ENCODE measurements around the gene PKP2.
A peak's percentile ranks its signal among the peaks of the same experiment; 100 is the strongest.

The PKP2 gene

DNA sequence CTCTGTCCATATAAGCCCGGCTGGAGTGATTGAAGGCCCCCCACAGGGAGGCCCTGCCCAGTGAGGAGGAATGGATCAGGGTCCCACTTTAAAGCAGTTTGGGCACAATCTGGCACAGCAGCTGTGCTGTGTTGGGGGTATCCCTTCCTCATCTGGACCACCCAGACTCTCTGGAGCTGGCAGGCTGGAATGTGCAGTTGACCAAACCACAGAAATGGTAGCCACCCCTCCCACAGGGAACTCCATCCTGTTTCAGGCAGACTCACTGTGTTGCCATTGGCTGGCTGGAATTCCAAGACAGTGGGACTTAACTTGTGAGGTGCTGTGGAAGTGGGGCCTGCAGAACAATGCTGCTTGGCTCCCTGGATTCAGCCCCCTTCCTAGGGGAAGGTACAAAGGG lies 87.4 kb downstream of the PKP2 start:
- no peak for DNase-seq (ENCODE audit: low read depth)

DNA sequence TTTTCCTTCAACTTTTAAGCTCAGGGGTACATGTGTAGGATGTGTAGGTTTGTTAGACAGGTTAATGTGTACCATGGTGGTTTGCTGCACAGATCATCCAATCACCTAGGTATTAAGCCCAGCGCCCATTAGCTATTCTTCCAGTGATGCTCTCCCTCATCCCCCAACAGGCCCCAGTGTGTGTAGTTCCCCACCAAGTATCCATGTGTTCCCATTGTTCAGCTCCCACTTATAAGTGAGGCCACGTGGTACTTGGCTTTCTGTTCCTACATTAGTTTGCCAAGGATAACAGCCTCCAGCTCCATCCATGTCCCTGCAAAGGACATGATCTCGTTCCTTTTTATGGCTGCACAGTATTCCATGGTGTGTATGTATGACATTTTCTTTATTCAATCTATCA lies 92.3 kb downstream of the PKP2 start:
- DNase-seq (ENCODE audit: low read depth) = no peak

DNA sequence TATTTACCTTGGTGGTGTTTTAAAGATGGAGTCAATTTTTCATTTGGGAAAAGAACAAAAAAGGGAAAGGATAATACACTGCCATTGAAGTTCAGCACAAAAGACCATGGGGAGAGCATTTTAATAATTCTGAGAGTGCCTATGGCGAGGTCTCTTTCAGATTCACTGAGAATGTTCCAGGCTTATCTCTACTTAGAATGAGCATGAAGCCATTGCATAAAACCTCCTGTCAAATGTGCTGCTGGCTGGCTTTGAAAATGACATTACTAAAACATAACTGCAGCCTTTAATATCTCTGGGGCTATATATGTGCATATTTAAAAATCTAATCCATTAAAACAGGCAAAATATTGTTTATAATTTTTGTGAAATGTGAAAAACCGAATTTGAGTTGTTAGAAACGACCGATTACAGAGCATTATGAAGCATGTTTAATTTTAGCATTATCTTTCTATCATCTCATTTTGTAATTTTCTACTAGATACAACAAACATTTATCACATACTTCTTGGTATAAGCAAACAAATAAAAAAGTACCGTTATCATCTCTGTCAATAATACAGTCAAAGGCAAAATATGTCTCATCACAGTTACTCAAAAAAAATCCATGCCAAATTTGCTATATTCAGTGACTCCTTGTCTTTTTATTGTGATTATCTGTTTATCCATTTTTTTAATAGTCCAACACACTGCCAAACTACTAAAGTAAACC lies 95.2 kb downstream of the PKP2 start:
- DNase-seq (ENCODE audit: low read depth) = no peak

DNA sequence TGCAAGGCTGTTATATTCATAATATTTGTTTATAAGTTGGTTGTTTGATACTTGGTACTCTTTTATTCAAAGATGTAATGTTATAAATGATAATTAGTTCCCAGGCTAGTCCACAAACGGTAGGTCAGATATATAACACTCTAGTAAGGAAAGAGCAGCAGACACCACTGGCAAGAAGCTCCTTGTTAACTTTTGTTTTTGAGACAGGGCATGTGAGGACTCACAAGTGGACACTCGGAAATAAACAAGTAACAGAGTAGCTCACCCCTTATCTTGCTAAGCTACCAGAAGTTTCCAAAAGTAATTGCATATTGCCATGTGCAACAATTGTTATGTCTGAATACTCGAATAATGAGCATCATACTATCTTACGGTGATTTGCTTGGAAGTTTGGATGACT lies 102.3 kb downstream of the PKP2 start:
- DNase-seq (ENCODE audit: low read depth) = peak; percentile 64

DNA sequence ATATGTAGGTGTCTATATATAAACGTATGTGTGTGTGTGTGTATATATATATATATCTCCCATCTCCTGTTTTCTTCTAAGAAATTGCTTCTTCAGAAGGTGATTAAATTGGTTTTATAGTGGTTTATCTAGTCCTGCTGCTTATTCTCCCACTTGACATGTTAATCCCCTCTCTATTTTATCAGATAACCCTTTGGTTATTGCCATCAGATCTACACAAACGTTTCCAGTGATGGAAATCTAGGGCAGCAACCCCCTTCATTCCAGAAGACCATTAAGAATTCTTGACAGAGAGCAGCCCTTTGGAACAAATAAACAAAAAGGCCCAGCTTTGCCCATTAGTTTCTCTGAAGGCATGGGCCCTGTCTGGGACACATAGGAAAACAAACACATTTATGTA lies 106.7 kb downstream of the PKP2 start:
- peak; percentile 82 for DNase-seq (ENCODE audit: low read depth)

DNA sequence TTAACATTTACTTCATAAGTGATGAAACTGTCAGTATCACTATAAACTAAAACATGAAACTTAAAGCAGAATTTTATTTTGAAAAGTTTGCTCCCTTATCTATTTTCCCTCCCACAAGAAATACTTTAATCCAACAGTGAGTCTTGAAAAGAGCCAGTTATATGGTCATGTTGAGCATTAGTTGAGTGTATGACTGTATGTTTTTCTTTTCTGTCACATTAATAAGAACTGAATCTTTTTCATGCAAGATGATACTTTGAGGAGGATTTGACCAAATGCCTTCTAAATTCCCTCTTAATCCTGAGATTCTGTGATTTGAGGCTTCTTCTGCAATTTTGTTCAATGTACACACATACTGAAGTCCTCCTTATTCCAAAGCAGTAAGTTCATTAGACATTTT lies 107.1 kb downstream of the PKP2 start:
- DNase-seq (ENCODE audit: low read depth) = peak; percentile 64

DNA sequence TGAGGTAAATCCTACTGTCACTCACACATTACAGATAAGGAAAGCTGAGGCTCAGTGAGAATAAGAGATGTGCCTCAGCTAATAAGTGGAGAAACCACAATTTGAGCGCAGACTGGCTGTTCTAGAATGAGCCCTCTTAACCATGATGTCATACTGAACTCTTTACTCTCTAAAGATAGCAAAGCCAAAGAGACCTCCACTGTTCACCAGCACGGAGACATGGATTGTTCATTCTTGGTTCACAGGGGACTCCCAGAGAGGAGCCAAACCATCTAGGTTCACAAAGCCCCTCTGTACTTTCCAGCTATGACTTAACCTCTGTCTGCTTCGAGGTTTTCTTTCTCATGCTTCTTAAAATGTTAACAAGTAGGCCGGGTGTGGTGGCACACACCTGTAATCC lies 108.2 kb downstream of the PKP2 start:
- no peak for DNase-seq (ENCODE audit: low read depth)

DNA sequence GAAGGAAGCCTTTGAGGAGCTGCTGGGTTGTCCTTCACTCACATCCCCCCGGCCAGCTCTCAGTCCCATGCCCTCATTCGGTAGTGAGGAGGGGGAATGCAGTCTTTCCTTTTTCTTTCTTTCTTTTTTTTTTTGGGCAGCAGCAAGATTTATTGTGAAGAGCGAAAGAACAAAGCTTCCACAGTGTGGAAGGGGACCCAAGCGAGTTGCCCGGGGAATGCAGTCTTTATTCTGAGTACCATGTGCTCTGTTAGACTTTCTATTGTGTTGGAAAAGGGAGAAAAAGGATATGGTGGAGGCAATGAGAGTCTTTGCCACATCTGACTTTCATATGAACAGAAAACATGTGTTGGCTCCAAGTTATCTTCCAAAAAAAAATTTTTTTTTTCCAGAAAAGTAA lies 111.0 kb downstream of the PKP2 start:
- DNase-seq (ENCODE audit: low read depth) = no peak

DNA sequence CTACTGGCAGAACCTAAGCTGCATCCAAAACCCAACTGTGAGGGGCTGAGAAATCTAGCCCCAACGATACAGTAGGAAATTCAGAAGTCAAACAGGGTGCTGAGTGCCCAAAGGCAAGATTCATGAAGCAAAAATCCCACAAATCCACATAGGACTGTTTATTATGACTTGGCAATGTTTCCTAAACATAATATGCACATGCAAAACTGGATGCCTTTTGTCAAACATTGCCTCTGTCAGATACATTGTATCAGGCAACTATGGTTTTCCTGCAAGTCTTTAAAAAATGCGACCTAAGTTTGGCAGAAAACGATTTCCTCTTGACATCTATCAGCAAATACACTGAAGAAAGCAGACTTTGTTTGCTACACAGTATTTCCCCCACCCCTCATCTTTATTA lies 113.5 kb downstream of the PKP2 start:
- DNase-seq (ENCODE audit: low read depth) = no peak

DNA sequence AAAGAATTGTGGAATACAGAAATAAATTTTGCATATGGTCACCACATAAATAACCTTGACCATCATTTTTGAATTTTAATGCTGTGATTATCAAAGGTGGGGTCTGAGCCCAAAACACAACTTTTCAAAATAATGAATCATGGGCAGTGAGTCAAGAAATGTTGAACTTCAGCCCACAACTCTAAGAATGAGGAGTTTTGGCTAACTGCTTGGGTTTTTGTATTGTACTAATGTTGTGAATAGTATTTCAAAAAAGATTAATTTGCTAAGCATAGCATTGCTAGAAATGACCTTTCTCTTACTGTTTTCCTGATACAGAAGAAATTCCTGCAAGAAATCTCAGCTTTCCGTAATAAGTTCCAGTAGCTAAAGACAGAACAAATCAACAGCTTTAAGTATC lies 116.5 kb downstream of the PKP2 start:
- peak; percentile 24 for DNase-seq (ENCODE audit: low read depth)

DNA sequence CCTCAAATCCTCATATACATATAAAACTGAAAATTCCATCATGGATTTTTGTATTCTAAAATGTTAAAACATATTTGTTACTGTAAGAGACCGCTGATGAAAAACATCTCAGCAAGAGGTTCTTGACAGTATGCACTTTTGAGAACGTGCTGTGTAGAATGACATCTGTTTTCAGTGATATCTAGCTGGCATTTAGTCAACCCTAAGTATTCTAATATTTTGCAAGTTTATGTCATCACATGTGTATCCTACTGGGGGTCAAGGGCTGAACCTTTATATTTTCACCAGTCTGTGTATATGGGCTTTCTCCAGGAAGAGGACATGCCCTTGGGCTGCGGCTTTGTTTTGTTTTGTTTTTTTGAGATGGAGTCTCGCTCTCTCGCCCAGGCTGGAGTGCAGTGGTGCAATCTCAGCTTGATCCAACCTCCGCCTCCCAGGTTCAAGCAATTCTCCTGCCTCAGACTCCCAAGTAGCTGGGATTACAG lies 118.8 kb downstream of the PKP2 start:
- DNase-seq (ENCODE audit: low read depth) = no peak

DNA sequence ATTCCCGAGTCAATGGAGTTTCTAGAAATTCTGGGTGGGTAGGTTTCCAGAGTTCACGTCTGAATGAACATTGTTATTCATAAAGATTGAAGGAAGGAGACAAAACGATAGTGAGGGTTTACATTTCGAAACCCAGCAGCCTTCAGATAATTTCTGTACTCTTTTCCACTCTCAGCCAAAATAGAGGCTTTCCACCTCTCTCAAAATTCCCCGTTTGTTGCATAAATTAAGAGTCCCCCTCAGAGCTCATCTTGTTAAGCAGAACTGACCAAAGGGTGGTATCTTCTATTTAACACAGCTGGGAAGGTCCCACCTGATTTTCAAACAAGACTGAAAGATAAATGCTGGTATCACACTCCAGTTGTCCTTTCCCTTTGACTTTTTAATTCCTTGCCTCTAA lies 119.4 kb downstream of the PKP2 start:
- DNase-seq (ENCODE audit: low read depth) = no peak

DNA sequence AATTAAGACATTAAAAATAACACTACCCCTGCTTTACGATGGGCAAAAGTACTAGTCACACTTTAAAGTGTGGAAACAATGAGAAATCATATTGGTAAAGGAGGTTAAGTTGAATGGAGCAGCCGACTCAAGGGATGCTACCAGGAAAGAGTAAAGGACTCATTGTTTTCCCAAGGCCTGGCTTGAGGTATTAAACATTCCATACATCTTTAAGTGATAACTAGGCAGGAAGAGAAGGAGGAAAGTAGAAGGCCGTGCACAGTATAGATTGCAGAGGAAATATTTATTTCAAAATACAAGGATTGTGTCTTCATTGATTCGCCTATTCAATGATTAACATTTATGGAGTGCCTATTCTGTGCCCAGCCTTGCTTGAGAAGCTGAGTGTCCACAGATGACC lies 120.3 kb downstream of the PKP2 start:
- no peak for DNase-seq (ENCODE audit: low read depth)

DNA sequence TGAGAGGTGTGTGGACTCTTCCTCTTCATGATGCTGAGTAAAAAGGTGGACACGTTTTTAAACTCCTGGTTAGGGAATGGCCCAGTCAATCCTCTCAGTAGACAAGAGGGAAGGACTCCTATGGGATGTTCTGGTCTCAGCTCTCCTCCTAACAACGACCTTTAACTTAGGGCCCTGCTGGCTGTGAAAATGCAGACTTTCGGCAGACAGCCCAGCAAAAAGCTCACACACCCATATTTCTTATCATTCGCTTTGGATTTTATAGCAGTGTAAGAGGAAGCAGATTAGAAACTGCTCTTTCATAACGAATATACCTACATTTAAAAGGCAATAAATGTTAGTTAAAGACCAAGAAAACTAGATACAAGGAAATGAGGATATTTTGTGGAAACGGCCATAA lies 122.9 kb downstream of the PKP2 start:
- DNase-seq (ENCODE audit: low read depth) = no peak

DNA sequence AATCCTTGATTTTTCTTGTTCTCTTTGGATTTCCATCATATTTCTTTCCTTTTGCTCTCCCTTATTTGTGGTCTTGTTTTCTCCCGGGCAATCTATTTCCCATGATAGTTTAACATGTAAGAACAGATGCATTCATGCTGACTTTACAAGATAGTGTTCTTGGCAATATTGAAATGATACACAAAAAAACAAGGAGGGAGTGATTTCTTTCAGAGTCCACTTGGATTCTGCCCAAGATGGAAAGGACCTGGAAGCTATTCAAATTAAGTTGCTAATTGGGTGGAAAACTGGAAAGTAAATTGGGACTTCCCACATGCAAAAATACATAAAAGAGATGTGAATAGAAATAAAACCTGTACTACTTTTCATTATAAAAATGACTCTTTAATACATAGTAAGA lies 126.4 kb downstream of the PKP2 start:
- no peak for DNase-seq (ENCODE audit: low read depth)

DNA sequence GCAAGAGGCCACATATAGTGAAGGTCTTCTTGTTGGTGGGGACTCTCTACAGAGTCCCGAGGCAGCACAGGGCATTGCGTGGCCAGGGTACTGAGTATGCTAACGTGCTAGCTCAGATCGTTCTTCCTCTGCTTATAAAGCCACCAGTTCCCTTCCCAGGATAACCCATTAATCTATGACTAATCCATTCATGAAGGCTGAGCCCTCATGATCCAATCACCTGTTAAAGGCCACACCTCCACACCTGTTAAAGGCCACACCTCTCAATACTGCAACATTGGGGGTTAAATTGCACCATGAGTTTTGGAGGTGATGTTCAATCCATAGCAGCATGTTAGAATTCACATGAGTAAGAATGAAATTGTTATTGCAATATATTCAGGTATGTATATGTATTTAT lies 128.1 kb downstream of the PKP2 start:
- no peak for DNase-seq (ENCODE audit: low read depth)

DNA sequence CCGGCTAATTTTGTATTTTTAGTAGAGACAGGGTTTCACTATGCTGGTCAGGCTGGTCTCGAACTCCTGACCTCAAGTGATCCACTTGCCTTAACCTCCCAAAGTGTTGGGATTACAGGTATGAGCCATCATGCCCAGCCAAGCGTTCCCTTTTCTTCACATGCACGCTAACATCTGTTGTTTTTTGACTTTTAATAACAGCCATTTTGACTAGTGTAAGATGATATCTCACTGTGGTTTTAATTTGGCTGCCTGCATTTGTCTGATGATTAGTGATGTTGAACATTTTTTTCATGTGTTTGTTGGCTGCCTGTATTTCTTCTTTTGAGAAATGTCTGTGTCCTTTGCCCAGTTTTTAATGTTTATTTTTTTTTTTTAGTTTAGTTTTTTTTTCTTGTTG lies 130.7 kb downstream of the PKP2 start:
- DNase-seq (ENCODE audit: low read depth) = no peak

DNA sequence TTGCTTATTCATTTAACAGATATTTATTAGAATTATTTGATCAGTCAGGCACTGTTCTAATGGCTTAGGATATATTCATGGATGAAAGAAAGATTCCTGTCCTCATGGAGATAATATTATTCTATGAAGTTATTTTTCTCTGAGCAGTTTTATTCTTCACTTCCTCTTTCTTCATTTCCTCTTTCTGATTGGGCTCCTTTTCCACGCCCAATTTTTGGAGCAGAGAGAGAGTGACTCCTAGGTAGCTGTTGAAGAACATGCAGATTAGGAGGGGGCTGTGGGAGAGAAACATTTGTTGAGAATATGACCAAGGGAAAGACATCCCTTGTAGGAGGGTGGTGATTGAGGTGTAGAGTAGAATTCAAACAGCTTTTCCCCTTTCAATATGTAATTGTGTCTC lies 134.9 kb downstream of the PKP2 start:
- DNase-seq (ENCODE audit: low read depth) = no peak

DNA sequence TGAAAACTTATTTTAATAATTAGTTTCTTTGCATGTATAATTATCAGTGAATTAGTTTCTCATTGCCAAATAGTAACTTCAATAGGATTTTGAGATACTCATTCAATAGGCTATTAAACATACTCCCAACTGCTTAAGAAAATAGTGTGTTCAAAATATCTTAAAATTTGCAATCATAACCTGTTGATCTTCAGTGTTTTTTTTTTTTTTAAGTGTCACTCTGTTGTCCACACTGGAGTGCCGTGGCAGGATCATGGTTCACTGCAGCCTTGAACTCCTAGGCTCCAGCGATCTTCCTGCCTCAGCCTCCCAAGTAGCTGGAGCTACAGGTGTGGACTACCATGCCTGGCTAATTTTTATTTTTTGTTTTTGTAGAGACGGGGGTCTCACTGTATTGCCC lies 139.4 kb downstream of the PKP2 start:
- DNase-seq (ENCODE audit: low read depth) = no peak

DNA sequence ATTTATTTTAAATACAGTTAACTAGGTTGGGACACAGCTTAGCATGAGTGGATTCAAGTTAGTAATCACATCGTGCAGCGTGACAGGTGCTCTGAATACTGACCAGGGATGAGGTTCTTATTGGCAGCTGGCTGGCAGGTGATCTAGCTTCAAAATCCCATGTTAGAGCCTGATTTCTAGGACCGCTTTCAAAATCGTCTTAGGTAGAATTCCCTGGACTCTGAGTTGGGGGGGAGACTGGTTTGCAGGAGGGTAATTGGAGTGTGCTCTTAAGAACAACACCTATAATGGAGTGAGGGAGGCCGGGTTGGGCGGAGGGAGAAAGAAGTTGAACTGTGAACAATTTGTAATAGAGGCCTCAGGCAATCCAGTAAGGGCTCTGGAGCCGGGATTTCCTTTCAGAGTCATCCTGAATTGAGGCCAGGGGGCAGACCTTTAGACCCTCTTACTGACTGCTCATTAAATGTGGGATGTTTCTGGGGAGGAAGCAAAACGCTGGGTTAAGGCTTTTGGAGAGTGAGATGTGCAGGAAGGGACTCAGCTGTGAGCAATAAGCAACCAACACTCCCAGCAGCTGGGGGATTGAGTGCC lies 140.0 kb downstream of the PKP2 start:
- no peak for DNase-seq (ENCODE audit: low read depth)

DNA sequence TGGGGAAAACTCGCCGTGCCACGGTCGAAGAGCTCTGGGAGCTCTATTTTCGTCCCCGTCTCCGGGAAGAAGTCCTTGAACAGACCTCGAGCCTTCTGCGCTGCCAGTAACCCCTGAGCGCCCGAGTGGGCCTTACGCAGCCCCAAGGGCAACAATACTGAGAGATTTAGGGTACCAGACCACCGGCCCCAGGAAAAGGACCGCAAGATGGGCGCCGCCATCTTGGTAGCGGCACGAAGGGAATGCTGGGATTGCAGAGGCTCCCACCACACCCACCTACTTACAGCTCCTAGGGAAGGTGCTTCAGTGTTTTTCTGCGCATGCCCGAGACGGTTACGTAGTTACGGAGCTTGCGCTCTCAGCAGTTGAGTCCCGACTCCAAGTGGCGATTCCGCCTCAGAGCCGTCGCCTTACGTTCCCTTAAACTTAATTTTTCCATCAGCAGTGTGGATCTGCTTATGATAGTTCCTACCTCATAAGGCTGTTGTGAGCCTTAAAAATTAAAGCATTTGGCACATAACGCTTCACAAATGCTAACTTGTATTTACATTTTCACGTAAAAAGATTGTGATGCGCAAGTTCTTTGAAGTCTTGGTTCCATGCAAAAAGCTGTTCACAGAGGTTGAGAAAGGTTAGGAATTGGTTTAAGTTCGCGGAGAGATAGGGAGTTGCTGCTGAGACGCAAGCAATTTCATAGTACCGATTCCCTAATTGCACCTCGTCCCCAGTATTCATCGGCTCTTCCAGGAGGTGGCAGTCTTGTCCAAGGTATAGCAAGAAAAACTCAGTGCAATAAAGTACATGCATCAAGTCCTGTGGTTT lies 140.7 kb downstream of the PKP2 start, which contains the start of gene YARS2:
Gene YARS2, minus strand, starts transcription at position 244 of the 822 bp plus-strand sequence. Its CDS starts 23 bp downstream, at position 221.
- DNase-seq (ENCODE audit: low read depth) = peak; percentile 98

DNA sequence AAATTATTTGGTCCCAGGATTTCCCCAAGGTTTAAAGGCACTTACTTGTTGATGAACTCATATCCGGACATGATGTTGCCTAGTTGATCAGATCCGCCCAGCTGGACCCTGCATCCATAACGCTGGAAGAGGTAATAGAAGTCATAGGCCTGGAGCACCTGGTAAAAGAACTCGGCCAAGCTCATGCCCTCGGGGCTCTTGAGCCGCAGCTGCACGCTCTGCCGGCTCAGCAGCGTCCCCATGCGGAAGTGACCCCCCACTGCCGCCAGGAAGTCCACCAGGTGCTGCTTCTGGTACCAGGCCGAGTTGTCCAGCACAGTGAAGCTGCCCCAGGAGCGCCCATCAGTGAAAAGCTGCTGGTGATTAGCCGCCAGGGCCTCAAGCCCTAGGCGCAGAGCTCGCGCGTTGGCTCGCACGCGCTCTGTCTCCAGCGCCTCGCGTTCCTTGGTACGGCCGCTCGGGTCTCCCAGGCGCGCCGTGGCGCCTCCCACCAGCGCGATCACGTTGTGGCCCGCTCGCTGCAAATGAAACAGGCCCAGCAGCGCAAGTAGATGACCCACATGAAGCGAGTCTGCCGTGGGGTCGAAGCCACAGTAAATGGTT lies 141.4 kb downstream of the PKP2 start:
- DNase-seq (ENCODE audit: low read depth) = peak; percentile 69

DNA sequence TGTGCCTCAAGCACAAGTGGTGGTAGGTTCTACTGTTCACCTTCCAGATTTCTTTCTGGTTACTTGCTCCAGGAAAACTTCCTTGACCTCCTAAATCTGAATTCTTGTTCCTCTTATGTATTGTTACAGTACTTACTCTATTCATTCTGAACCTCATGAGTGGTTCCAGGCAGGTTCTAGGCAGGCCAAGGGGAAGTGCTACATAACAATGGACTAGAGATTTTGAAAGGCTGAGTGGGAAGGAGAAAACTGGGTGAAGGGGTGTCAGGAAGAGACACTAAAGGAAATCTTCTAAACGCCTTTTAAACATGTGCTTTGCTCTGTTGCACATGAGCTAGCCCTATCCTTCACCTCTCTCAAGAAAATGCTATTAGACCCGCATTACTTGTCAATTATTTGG lies 142.5 kb downstream of the PKP2 start:
- DNase-seq (ENCODE audit: low read depth) = peak; percentile 9

Data from amniotic epithelial cell (primary cell).